SH-SY5Y (cell line): Measurements from ENCODE around the gene NCOA5.

Source experiments
- GATA2 ChIP-seq: IDR thresholded peaks from 2 replicates; pipeline ENCODE4 v1.6.1; 2011; ENCODE audit warnings: mild to moderate bottlenecking, low read depth, low read length
- GATA3 ChIP-seq: IDR thresholded peaks from 2 replicates; pipeline ENCODE4 v1.6.1; 2011; ENCODE audit warnings: low read depth, mild to moderate bottlenecking, low read length, moderate library complexity

- no peak for TF ChIP-seq GATA3
- no peak for TF ChIP-seq GATA2
These were observed 26.1 kb downstream of the NCOA5 start for GRCh38 chr20:46063652-46064054.
